ENCODE measurements around the gene ARHGAP10. TPM values are rescaled to one million over a fixed set of nuclear protein-coding genes. Genes with fewer than 3 reads are reported as not detected.

ARHGAP10 gene
- total and polyA plus RNA-seq, 2 donors (not counting 1 experiment from before 2014, with no cell fraction given): 0.10 to 0.34 TPM

- Mint-ChIP-seq H3K27me3 (peaks cover 3% of the 10 kb centered on the region), H3K4me3 (no peak overlapping the region), H3K27ac (no peak overlapping the region), H3K9me3 (ENCODE audit: insufficient read depth) (no peaks in the 10 kb centered on the region), H3K4me1 (peaks cover 24% of the 10 kb centered on the region)
- no peaks in the 10 kb centered on the region for H4K20me1 ChIP-seq (ENCODE audit: control insufficient read depth, insufficient read depth, low read length, poor library complexity, severe bottlenecking)
- peak overlapping the region; percentile 3 for H2AFZ ChIP-seq (ENCODE audit: insufficient read depth, low read depth, low read length, poor library complexity, severe bottlenecking)
- no peaks in the 10 kb centered on the region for H3K9me3 ChIP-seq (ENCODE audit: control extremely low read depth in 1 of 3, control insufficient read depth in 2 of 3, insufficient read depth in 1 of 3, low read length in 2 of 3)
- POLR2A ChIA-PET: no interaction called here
- H3K79me2 ChIP-seq (ENCODE audit: control insufficient read depth, insufficient read depth, low read length): no peaks in the 10 kb centered on the region
- no peak for TF ChIP-seq CTCF (IDR thresholded peaks at IDR 0.05)
- no peak for TF ChIP-seq EZH2 (IDR thresholded peaks at IDR 0.05; ENCODE audit: borderline replicate concordance, insufficient read depth, low read depth, low read length, poor library complexity, severe bottlenecking)
- no peak overlapping the region for H3K4me3 ChIP-seq (ENCODE audit: control extremely low read depth in 1 of 5, extremely low read depth in 1 of 5, insufficient read depth in 1 of 5, low read depth in 2 of 5, low read length in 4 of 5)
- no peak overlapping the region for H3K4me2 ChIP-seq (replicated peaks; ENCODE audit: low read depth, low read length, poor library complexity, severe bottlenecking)
- H3K27ac ChIP-seq (ENCODE audit: low read length in 2 of 2): no peak overlapping the region
- H3K27me3 ChIP-seq (replicated peaks in 1 of 4; ENCODE audit: control extremely low read depth in 1 of 4, control insufficient read depth in 3 of 4, insufficient read depth in 4 of 4, low read length in 3 of 4): peaks cover 0 to 4% (median 0%) of the 10 kb centered on the region in 4 experiments
- no peak overlapping the region for H3K9ac ChIP-seq (ENCODE audit: low read length)
- DNase-seq (no peak), ATAC-seq (ENCODE audit: low read depth) (no peak)
- H3K4me1 ChIP-seq (ENCODE audit: control insufficient read depth in 2 of 2, insufficient read depth in 2 of 2, low read length in 2 of 2): peaks cover 20 to 21% of the 10 kb centered on the region in 2 donors
- intact Hi-C loops (cut with micrococcal nuclease): no loop called here
- no peaks in the 10 kb centered on the region for H3K36me3 ChIP-seq (replicated peaks in 1 of 2; ENCODE audit: control extremely low read depth in 1 of 2, control insufficient read depth in 1 of 2, extremely low read depth in 1 of 2, insufficient read depth in 2 of 2, low read length in 1 of 2)
- WGBS (ENCODE audit: insufficient coverage): 50% methylated on average over 1 of the region's 3 CpGs
- CTCF ChIA-PET: interaction anchor here (1.6 to 2.2 kb wide), 2 partner anchors 9 to 13 kb away, joined by 3 to 9 read pairs; no protein-coding TSS in a partner anchor
Measured at GRCh38 chr4:148054275-148054674, 322.4 kb downstream of the ARHGAP10 start.

GRCh38 chr4:148055844-148056243 lies 324.0 kb downstream of the ARHGAP10 start:
- H3K9me3 ChIP-seq (ENCODE audit: control extremely low read depth in 1 of 3, control insufficient read depth in 2 of 3, insufficient read depth in 1 of 3, low read length in 2 of 3): no peaks in the 10 kb centered on the region
- H3K4me1 ChIP-seq (ENCODE audit: control insufficient read depth in 2 of 2, insufficient read depth in 2 of 2, low read length in 2 of 2): peaks cover 27 to 29% of the 10 kb centered on the region in 2 donors
- no peak overlapping the region for H3K4me2 ChIP-seq (replicated peaks; ENCODE audit: low read depth, low read length, poor library complexity, severe bottlenecking)
- H3K27me3 Mint-ChIP-seq: no peaks in the 10 kb centered on the region
- no peak overlapping the region for H3K27ac ChIP-seq (ENCODE audit: low read length in 2 of 2)
- H3K9me3 Mint-ChIP-seq (ENCODE audit: insufficient read depth): no peaks in the 10 kb centered on the region
- POLR2A ChIA-PET: no interaction called here
- intact Hi-C loops (cut with micrococcal nuclease): no loop called here
- CTCF ChIA-PET: interaction anchor here (0.5 to 2.2 kb wide), 4 partner anchors 10 to 1210 kb away, joined by 4 to 9 read pairs (median 4); no protein-coding TSS in a partner anchor
- peaks cover 33% of the 10 kb centered on the region for H3K4me1 Mint-ChIP-seq
- H3K79me2 ChIP-seq (ENCODE audit: control insufficient read depth, insufficient read depth, low read length): no peaks in the 10 kb centered on the region
- H3K9ac ChIP-seq (ENCODE audit: low read length): no peak overlapping the region
- H3K36me3 ChIP-seq (replicated peaks in 1 of 2; ENCODE audit: control extremely low read depth in 1 of 2, control insufficient read depth in 1 of 2, extremely low read depth in 1 of 2, insufficient read depth in 2 of 2, low read length in 1 of 2): no peaks in the 10 kb centered on the region
- no peak overlapping the region for H2AFZ ChIP-seq (ENCODE audit: insufficient read depth, low read depth, low read length, poor library complexity, severe bottlenecking)
- H3K27ac Mint-ChIP-seq: no peak overlapping the region
- WGBS (ENCODE audit: insufficient coverage): no CpG with 5 or more reads among the region's 6 CpGs
- TF ChIP-seq CTCF (IDR thresholded peaks at IDR 0.05): no peak
- TF ChIP-seq EZH2 (IDR thresholded peaks at IDR 0.05; ENCODE audit: borderline replicate concordance, insufficient read depth, low read depth, low read length, poor library complexity, severe bottlenecking): no peak
- H3K4me3 ChIP-seq (ENCODE audit: control extremely low read depth in 1 of 5, extremely low read depth in 1 of 5, insufficient read depth in 1 of 5, low read depth in 2 of 5, low read length in 4 of 5): no peak overlapping the region
- H3K4me3 Mint-ChIP-seq: no peak overlapping the region
- peaks cover 0 to 2% (median 0%) of the 10 kb centered on the region in 4 experiments for H3K27me3 ChIP-seq (replicated peaks in 1 of 4; ENCODE audit: control extremely low read depth in 1 of 4, control insufficient read depth in 3 of 4, insufficient read depth in 4 of 4, low read length in 3 of 4)
- ATAC-seq (ENCODE audit: low read depth) (no peak), DNase-seq (no peak)
- H4K20me1 ChIP-seq (ENCODE audit: control insufficient read depth, insufficient read depth, low read length, poor library complexity, severe bottlenecking): no peaks in the 10 kb centered on the region

Data from B cell (primary cell).